ENCODE results near the gene HK2. TPM values are rescaled to one million over a fixed set of nuclear protein-coding genes. Genes with fewer than 3 reads are reported as not detected.

Gene HK2
- total and polyA plus RNA-seq, 2 of the 4 experiments (the other 2 are of a cell fraction), result 17.4 to 20.9 TPM

DNA sequence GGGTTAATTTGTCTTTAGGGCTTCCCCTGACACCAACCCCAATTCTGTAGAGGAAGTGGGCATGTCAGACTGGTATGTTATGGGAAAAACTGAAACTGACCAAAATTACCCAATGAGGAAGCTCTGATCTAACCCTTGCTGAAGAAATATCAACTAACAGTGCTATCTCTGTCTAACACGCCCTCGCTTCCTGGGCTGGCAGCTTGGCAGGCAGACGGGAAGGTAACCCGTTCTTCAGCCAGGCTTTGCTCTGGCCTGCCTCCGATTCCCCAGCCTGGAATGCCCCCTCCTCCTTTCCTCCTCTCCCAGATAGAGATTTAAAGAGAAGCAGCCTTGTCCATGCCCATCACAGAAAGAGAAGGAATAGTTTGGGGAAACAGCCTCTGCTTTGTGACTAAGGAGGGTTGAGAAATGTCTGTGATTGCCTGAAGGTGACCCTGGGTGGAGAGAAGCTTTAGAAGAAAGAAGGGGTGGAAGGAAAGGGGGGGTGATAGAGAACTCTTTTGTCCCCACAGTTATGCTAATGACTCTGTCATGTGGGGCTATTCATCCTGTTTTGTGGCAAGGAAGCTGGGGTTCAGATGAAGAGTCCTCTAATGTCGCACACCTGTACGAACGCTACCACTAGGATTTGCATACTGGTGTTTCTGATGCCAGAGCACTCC, 15.4 kb downstream of the HK2 start:
- BruUV-seq (replicated peaks), result no TSS peak

More for the DNA sequence above, 15.4 kb downstream of the HK2 start:
- ATAC-seq (ENCODE audit: low read depth) (no peak; the same call in 1 of the 2 replicates), DNase-seq (peak; percentile 33)
- no peak overlapping the region for H4K5ac ChIP-seq (ENCODE audit: low read depth, low read length)
- peaks cover 40 to 94% of the 10 kb centered on the region in 2 experiments for H3K79me1 ChIP-seq (ENCODE audit: low read depth in 1 of 2, low read length in 2 of 2)
- dilution Hi-C loops (cut with HindIII; ENCODE audit: low sequenced_read_pairs, unreplicated experiment), result no loop called here
- H3K36me3 ChIP-seq (ENCODE audit: control insufficient read depth, insufficient read depth, low read length), result peaks cover 5% of the 10 kb centered on the region
- H2BK120ac ChIP-seq (ENCODE audit: low read depth, low read length), result no peak overlapping the region
- peaks cover 73% of the 10 kb centered on the region for H4K20me1 ChIP-seq (ENCODE audit: insufficient read depth, low read length)
- WGBS, 2 experiments (ENCODE audit: extremely low coverage in 2 of 2, insufficient read length in 1 of 2), result 86% methylated on average over 5 of the region's 8 CpGs; no CpG with 5 or more reads in 1 of the 2 experiments
- POLR2A ChIA-PET (ENCODE audit: unreplicated experiment), result no interaction called here
- H2BK20ac ChIP-seq (ENCODE audit: low read depth, low read length), result peak overlapping the region; percentile 10; the same call in 1 of the 2 replicates
- no peak overlapping the region; the same call in 1 of the 2 replicates for H4K91ac ChIP-seq (ENCODE audit: insufficient read depth, low read depth, low read length)
- H3K18ac ChIP-seq (ENCODE audit: low read depth, low read length), result no peak overlapping the region
- H3K14ac ChIP-seq (replicated peaks; ENCODE audit: low read depth, low read length), result peak overlapping the region; percentile 50
- CTCF ChIA-PET, result no interaction called here
- H3K27ac ChIP-seq (ENCODE audit: insufficient read depth, low read length), result 0 out of 2 replicates have a peak overlapping the region, but pooled peaks have one; percentile 4
- no peaks in the 10 kb centered on the region for H3K27me3 ChIP-seq (ENCODE audit: control insufficient read depth, insufficient read depth, low read length)
- H3K4me2 ChIP-seq (ENCODE audit: low read depth, low read length), result peak overlapping the region; percentile 6
- no peak overlapping the region for H2AK9ac ChIP-seq (replicated peaks; ENCODE audit: low read depth, low read length, poor library complexity)
- peaks cover 48% of the 10 kb centered on the region for H3K9me1 ChIP-seq (ENCODE audit: insufficient read depth, low read length)
- intact Hi-C loops (cut with micrococcal nuclease), result no loop called here
- TF ChIP-seq CEBPB (IDR thresholded peaks at IDR 0.05; ENCODE audit: low read depth, low read length), result no peak
- TF ChIP-seq MAFK (IDR thresholded peaks at IDR 0.05; ENCODE audit: low read depth, low read length), result no peak
- TF ChIP-seq MXI1 (IDR thresholded peaks at IDR 0.05; ENCODE audit: borderline replicate concordance, low read depth, low read length), result no peak
- TF ChIP-seq, protein P1, sequence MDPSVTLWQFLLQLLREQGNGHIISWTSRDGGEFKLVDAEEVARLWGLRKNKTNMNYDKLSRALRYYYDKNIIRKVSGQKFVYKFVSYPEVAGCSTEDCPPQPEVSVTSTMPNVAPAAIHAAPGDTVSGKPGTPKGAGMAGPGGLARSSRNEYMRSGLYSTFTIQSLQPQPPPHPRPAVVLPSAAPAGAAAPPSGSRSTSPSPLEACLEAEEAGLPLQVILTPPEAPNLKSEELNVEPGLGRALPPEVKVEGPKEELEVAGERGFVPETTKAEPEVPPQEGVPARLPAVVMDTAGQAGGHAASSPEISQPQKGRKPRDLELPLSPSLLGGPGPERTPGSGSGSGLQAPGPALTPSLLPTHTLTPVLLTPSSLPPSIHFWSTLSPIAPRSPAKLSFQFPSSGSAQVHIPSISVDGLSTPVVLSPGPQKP (IDR thresholded peaks at IDR 0.05; ENCODE audit: borderline replicate concordance, low read depth, low read length), result no peak
- TF ChIP-seq CHD1 (IDR thresholded peaks at IDR 0.05; ENCODE audit: low read depth, low read length), result no peak
- no peak for TF ChIP-seq FOS (IDR thresholded peaks at IDR 0.05; ENCODE audit: low read depth, low read length)
- TF ChIP-seq SMC3 (IDR thresholded peaks at IDR 0.05; ENCODE audit: low read depth, low read length), result no peak
- TF ChIP-seq RAD21 (IDR thresholded peaks at IDR 0.05; ENCODE audit: low read length), result no peak
- TF ChIP-seq, protein P2, sequence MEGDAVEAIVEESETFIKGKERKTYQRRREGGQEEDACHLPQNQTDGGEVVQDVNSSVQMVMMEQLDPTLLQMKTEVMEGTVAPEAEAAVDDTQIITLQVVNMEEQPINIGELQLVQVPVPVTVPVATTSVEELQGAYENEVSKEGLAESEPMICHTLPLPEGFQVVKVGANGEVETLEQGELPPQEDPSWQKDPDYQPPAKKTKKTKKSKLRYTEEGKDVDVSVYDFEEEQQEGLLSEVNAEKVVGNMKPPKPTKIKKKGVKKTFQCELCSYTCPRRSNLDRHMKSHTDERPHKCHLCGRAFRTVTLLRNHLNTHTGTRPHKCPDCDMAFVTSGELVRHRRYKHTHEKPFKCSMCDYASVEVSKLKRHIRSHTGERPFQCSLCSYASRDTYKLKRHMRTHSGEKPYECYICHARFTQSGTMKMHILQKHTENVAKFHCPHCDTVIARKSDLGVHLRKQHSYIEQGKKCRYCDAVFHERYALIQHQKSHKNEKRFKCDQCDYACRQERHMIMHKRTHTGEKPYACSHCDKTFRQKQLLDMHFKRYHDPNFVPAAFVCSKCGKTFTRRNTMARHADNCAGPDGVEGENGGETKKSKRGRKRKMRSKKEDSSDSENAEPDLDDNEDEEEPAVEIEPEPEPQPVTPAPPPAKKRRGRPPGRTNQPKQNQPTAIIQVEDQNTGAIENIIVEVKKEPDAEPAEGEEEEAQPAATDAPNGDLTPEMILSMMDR (conservative IDR thresholded peaks at IDR 0.05; ENCODE audit: low read depth, low read length), result no peak
- no peak for TF ChIP-seq MAZ (IDR thresholded peaks at IDR 0.05; ENCODE audit: borderline replicate concordance, low read depth, low read length)
- TF ChIP-seq NFE2L2 (IDR thresholded peaks at IDR 0.05; ENCODE audit: low read depth, low read length), result no peak
- TF ChIP-seq RFX5 (IDR thresholded peaks at IDR 0.05; ENCODE audit: low read depth, low read length), result no peak
- TF ChIP-seq, protein P3, sequence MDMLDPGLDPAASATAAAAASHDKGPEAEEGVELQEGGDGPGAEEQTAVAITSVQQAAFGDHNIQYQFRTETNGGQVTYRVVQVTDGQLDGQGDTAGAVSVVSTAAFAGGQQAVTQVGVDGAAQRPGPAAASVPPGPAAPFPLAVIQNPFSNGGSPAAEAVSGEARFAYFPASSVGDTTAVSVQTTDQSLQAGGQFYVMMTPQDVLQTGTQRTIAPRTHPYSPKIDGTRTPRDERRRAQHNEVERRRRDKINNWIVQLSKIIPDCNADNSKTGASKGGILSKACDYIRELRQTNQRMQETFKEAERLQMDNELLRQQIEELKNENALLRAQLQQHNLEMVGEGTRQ (IDR thresholded peaks at IDR 0.05; ENCODE audit: low read depth, low read length), result no peak
- TF ChIP-seq RCOR1 (IDR thresholded peaks at IDR 0.05; ENCODE audit: insufficient replicate concordance, low read length), result no peak
- no peak for TF ChIP-seq POLR2A (IDR thresholded peaks at IDR 0.05; ENCODE audit: low read depth, low read length)
- H3K9me3 ChIP-seq (ENCODE audit: control insufficient read depth, insufficient read depth, low read length), result no peaks in the 10 kb centered on the region
- no peak overlapping the region for H3K23ac ChIP-seq (ENCODE audit: low read depth, low read length)
- peak overlapping the region in 1 of 2 experiments; percentile 40; a peak in 1 of 4 replicates for H4K8ac ChIP-seq (ENCODE audit: low read depth in 2 of 2, low read length in 2 of 2)
- peaks cover 44% of the 10 kb centered on the region for H3K4me1 ChIP-seq (ENCODE audit: control insufficient read depth, insufficient read depth, low read length)
- peak overlapping the region; percentile 43; the same call in 1 of the 2 replicates for H2AK5ac ChIP-seq (ENCODE audit: low read depth, low read length)
- H2AFZ ChIP-seq (replicated peaks; ENCODE audit: low read length, poor library complexity), result peak overlapping the region; percentile 78
- peak overlapping the region; percentile 17; the same call in 2 of the 3 replicates for H2BK15ac ChIP-seq (ENCODE audit: low read depth, low read length)
- H3K56ac ChIP-seq (ENCODE audit: extremely low read depth, insufficient read depth, low read length), result no peak overlapping the region
- H3K9ac ChIP-seq (ENCODE audit: low read depth, low read length), result no peak overlapping the region
- peak overlapping the region; percentile 18 for H2BK5ac ChIP-seq (ENCODE audit: low read depth, low read length, poor library complexity, severe bottlenecking)
- peak overlapping the region; percentile 24; the same call in 1 of the 2 replicates for H3K4ac ChIP-seq (ENCODE audit: low read depth, low read length)
- in situ Hi-C loops (cut with MboI; ENCODE audit: low sequenced_read_pairs), result no loop called here
- no peak overlapping the region for H3K4me3 ChIP-seq (ENCODE audit: insufficient read depth, low read depth, low read length)

Data from IMR-90 (cell line).